Right ventricle myocardium superior (tissue), 1 donor: ENCODE data around the gene RAD51. TPM values are rescaled to one million over a fixed set of nuclear protein-coding genes. Genes with fewer than 3 reads are reported as not detected.
A peak's percentile ranks its signal among the peaks of the same experiment; 100 is the strongest.

ENCODE experiments used
- ATAC-seq: fragments of 200-7000 bp; cut with Tn5 transposase; one replicate; pipeline ENCODE4 v1.9.1; 2020; ENCODE audit warnings: mild to moderate bottlenecking; ENCODE audit not compliant: poor library complexity
- DNase-seq: peaks from one replicate; pipeline ENCODE4 v3.0.0-alpha.2; 2020
- intact Hi-C: fragments of 100-400 bp; cut with DNase I; formaldehyde crosslinking; loops from one replicate; pipeline ENCODE4 v1.11.2; 2022
- total RNA-seq: library from RNA; stranded (reverse); fragmentation: NEBNext Ultra II Directional; extraction: Animal tissue kit (Norgen Biotek cat#: 25700); gene quantifications from one replicate; pipeline ENCODE4 v1.2.1, GENCODE V29; 2021
- donor health status: DM: no; HTN: yes; CAD: no; lungs with severe emphysema.

RAD51 gene
- total RNA-seq, 1 donor from 2014 or later = 0.43 TPM

- ATAC-seq (no peak), DNase-seq (no peak)
- intact Hi-C loops = loop anchor here (10.0 kb wide), 1 partner anchor 57 kb away; the partner anchor contains the start of gene RAD51
Observed at GRCh38 chr15:40751745-40752144, 56.8 kb downstream of the RAD51 start.

GRCh38 chr15:40754574-40754882, 59.6 kb downstream of the RAD51 start:
- peak; percentile 54 for ATAC-seq
- DNase-seq = no peak
- intact Hi-C loops = loop anchor here (10.0 kb wide), 1 partner anchor 60 kb away; the partner anchor contains the start of gene RAD51

GRCh38 chr15:40754883-40755811, 60.2 kb downstream of the RAD51 start, which contains the start of gene RMDN3:
RMDN3 (minus strand) TSS chr15:40755254; CDS start chr15:40754783, 471 bp downstream.
- DNase-seq = peak; percentile 96
- peak; percentile 100 for ATAC-seq
- intact Hi-C loops = loop anchor here (10.0 kb wide), 1 partner anchor 60 kb away; the partner anchor contains the start of gene RAD51

GRCh38 chr15:40755812-40756208, 60.8 kb downstream of the RAD51 start:
- DNase-seq (no peak), ATAC-seq (no peak)
- intact Hi-C loops = loop anchor here (10.0 kb wide), 1 partner anchor 61 kb away; the partner anchor contains the start of gene RAD51

GRCh38 chr15:40756938-40757337, 62.0 kb downstream of the RAD51 start:
- ATAC-seq (no peak), DNase-seq (no peak)
- intact Hi-C loops = loop anchor here (10.0 kb wide), 1 partner anchor 62 kb away; the partner anchor contains the start of gene RAD51

GRCh38 chr15:40759961-40760360, 65.0 kb downstream of the RAD51 start:
- no peak for ATAC-seq
- intact Hi-C loops = loop anchor here (10.0 kb wide), 1 partner anchor 65 kb away; the partner anchor contains the start of gene RAD51

GRCh38 chr15:40762919-40763800, 68.2 kb downstream of the RAD51 start:
- intact Hi-C loops = no loop called here
- peak; percentile 83 for DNase-seq
- peak; percentile 25 for ATAC-seq

More at GRCh38 chr15:40759961-40760360, 65.0 kb downstream of the RAD51 start:
- no peak for DNase-seq

GRCh38 chr15:40763801-40764628, 69.0 kb downstream of the RAD51 start, which contains the start of gene GCHFR:
GCHFR (plus strand) TSS chr15:40764068; CDS start chr15:40764181, 113 bp downstream.
- ATAC-seq (peak; percentile 83), DNase-seq (peak; percentile 82)
- intact Hi-C loops = no loop called here

- peak; percentile 7 for ATAC-seq
- intact Hi-C loops = no loop called here
- DNase-seq = no peak
Observed at GRCh38 chr15:40764629-40765103, 69.7 kb downstream of the RAD51 start.

- intact Hi-C loops = no loop called here
- DNase-seq (no peak), ATAC-seq (no peak)
Observed at GRCh38 chr15:40766194-40766815, 71.3 kb downstream of the RAD51 start.

GRCh38 chr15:40766906-40767837, 72.2 kb downstream of the RAD51 start:
- no peak for DNase-seq
- ATAC-seq = no peak
- intact Hi-C loops = no loop called here

- intact Hi-C loops = no loop called here
- DNase-seq = no peak
- no peak for ATAC-seq
Observed at GRCh38 chr15:40767838-40768500, 73.0 kb downstream of the RAD51 start.

GRCh38 chr15:40768521-40769273, 73.7 kb downstream of the RAD51 start:
- no peak for DNase-seq
- intact Hi-C loops = no loop called here
- ATAC-seq = no peak

GRCh38 chr15:40769274-40770146, 74.5 kb downstream of the RAD51 start, which contains the start of gene C15orf62:
C15orf62 (plus strand) TSS chr15:40769980; CDS start chr15:40770496, 516 bp downstream.
- ATAC-seq (no peak), DNase-seq (no peak)
- intact Hi-C loops = no loop called here
